ENCODE measurements around the gene GREM1. TPM values are rescaled to one million over a fixed set of nuclear protein-coding genes. Genes with fewer than 3 reads are reported as not detected.

Gene GREM1
- total RNA-seq, 4 donors from 2014 or later, result 10.9 to 42.3 (median 17.8) TPM

- Histone ChIP-seq H3K9me3 (no peaks in the 10 kb centered on the region), H3K27ac (no peak overlapping the region), H3K27me3 (peaks cover 27% of the 10 kb centered on the region), H3K4me1 (peaks cover 0 to 12% (median 9%) of the 10 kb centered on the region in 4 donors), H3K4me3 (no peak overlapping the region), H3K36me3 (no peaks in the 10 kb centered on the region)
- intact Hi-C loops (cut with DNase I; ENCODE audit: low total_unique reads), result no loop called here
- DNase-seq, result no peak
- WGBS, 2 donors (ENCODE audit: low coverage in 1 of 2), result 58 to 60% methylated on average over 2 of the region's 2 CpGs
- in situ Hi-C loops (cut with MboI; ENCODE audit: low pct_ligation_motif_present in 1 of 4, low pct_unique_long_range_greater_than_20kb in 1 of 4, low sequenced_read_pairs in 3 of 4), result no loop called here
- TF ChIP-seq EP300 (IDR thresholded peaks at IDR 0.05; ENCODE audit: low read depth) (no peak), POLR2A (IDR thresholded peaks at IDR 0.05) (no peak), CTCF (IDR thresholded peaks at IDR 0.05) (no peak), POLR2AphosphoS5 (IDR thresholded peaks at IDR 0.05) (no peak)
Observed at GRCh38 chr15:32723171-32723948, 5.6 kb downstream of the GREM1 start.

GRCh38 chr15:32729700-32730395 is 12.0 kb downstream of the GREM1 start:
- H3K4me3 ChIP-seq, result no peak overlapping the region
- TF ChIP-seq POLR2A (IDR thresholded peaks at IDR 0.05) (no peak), POLR2AphosphoS5 (IDR thresholded peaks at IDR 0.05) (no peak), CTCF (IDR thresholded peaks at IDR 0.05) (no peak), EP300 (IDR thresholded peaks at IDR 0.05; ENCODE audit: low read depth) (no peak)
- DNase-seq, result no peak
- in situ Hi-C loops (cut with MboI; ENCODE audit: low pct_ligation_motif_present in 1 of 4, low pct_unique_long_range_greater_than_20kb in 1 of 4, low sequenced_read_pairs in 3 of 4) (no loop called here), intact Hi-C loops (cut with DNase I; ENCODE audit: low total_unique reads) (no loop called here)
- H3K27me3 ChIP-seq, result no peaks in the 10 kb centered on the region
- 83% methylated on average over 6 to 10 of the region's 10 CpGs for WGBS, 2 donors (ENCODE audit: low coverage in 1 of 2)
- no peaks in the 10 kb centered on the region for H3K4me1 ChIP-seq
- no peak overlapping the region for H3K27ac ChIP-seq
- H3K36me3 ChIP-seq, result no peaks in the 10 kb centered on the region
- no peaks in the 10 kb centered on the region for H3K9me3 ChIP-seq

GRCh38 chr15:32730677-32731654 is 13.2 kb downstream of the GREM1 start:
- no peak overlapping the region for H3K4me3 ChIP-seq
- TF ChIP-seq POLR2A (IDR thresholded peaks at IDR 0.05) (no peak), EP300 (IDR thresholded peaks at IDR 0.05; ENCODE audit: low read depth) (no peak)
- H3K36me3 ChIP-seq, result no peaks in the 10 kb centered on the region
- WGBS, 2 donors (ENCODE audit: low coverage in 1 of 2), result 53 to 62% methylated on average over 6 to 26 of the region's 27 CpGs
- in situ Hi-C loops (cut with MboI; ENCODE audit: low pct_ligation_motif_present in 1 of 4, low pct_unique_long_range_greater_than_20kb in 1 of 4, low sequenced_read_pairs in 3 of 4), result no loop called here
- intact Hi-C loops (cut with DNase I; ENCODE audit: low total_unique reads), result no loop called here
- peak; percentile 89 for DNase-seq
- no peaks in the 10 kb centered on the region for H3K27me3 ChIP-seq
- H3K4me1 ChIP-seq, result no peaks in the 10 kb centered on the region
- H3K9me3 ChIP-seq, result no peaks in the 10 kb centered on the region
- no peak overlapping the region for H3K27ac ChIP-seq

GRCh38 chr15:32732574-32733157 is 14.9 kb downstream of the GREM1 start:
- intact Hi-C loops (cut with DNase I; ENCODE audit: low total_unique reads) (no loop called here), in situ Hi-C loops (cut with MboI; ENCODE audit: low pct_ligation_motif_present in 1 of 4, low pct_unique_long_range_greater_than_20kb in 1 of 4, low sequenced_read_pairs in 3 of 4) (no loop called here)
- 80 to 100% methylated on average over 1 to 6 of the region's 6 CpGs for WGBS, 2 donors (ENCODE audit: low coverage in 1 of 2)

More at GRCh38 chr15:32732574-32733157, 14.9 kb downstream of the GREM1 start:
- Histone ChIP-seq H3K9me3 (no peaks in the 10 kb centered on the region), H3K4me1 (no peaks in the 10 kb centered on the region), H3K4me3 (no peak overlapping the region), H3K27ac (no peak overlapping the region), H3K36me3 (no peaks in the 10 kb centered on the region), H3K27me3 (no peaks in the 10 kb centered on the region)
- TF ChIP-seq POLR2A (IDR thresholded peaks at IDR 0.05), result no peak
- no peak for TF ChIP-seq EP300 (IDR thresholded peaks at IDR 0.05; ENCODE audit: low read depth)
- no peak for TF ChIP-seq CTCF (IDR thresholded peaks at IDR 0.05)
- no peak for TF ChIP-seq POLR2AphosphoS5 (IDR thresholded peaks at IDR 0.05)
- DNase-seq, result no peak
